ENCODE results near the gene PLCH1. TPM values are rescaled to one million over a fixed set of nuclear protein-coding genes. Genes with fewer than 3 reads are reported as not detected.

Gene PLCH1
- total RNA-seq, 1 experiment from 2014 or later = 1.4 TPM

DNA sequence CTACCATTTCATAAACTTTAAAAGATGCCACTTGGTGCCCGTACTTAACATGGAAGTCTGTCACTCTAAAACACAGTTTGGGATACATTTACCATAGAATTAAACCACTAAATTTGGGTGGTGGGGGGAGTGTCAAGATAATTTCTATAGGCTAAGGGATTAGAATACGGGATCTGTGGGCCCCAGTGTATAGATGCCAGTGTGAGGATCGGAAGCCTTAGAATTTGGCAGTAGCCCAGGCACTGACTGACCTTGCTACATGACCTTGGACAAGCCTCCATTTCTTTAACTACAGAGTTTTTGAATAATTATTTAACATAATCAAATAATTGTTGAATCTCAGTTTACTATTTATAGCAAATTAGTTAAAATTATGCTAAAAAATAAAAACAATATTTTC, 375.1 kb downstream of the PLCH1 start:
- no peak overlapping the region for H3K4me2 ChIP-seq
- no peaks in the 10 kb centered on the region for H3K79me2 ChIP-seq (ENCODE audit: low read depth)
- no peak for DNase-seq
- H3K27me3 ChIP-seq (ENCODE audit: insufficient read depth, low read depth) = no peaks in the 10 kb centered on the region
- no peak overlapping the region for H2AFZ ChIP-seq
- no peaks in the 10 kb centered on the region for H4K20me1 ChIP-seq (ENCODE audit: insufficient read depth)
- H3F3A ChIP-seq (ENCODE audit: insufficient read depth, low read depth) = no peaks in the 10 kb centered on the region
- no peak overlapping the region for H3K4me3 ChIP-seq
- no peaks in the 10 kb centered on the region for H3K36me3 ChIP-seq (ENCODE audit: low read depth)
- peaks cover 6% of the 10 kb centered on the region for H3K9me3 ChIP-seq (ENCODE audit: insufficient read depth, low read depth)
- intact Hi-C loops (cut with micrococcal nuclease; ENCODE audit: unreplicated experiment) = no loop called here
- H3K9me2 ChIP-seq (ENCODE audit: insufficient read depth) = no peaks in the 10 kb centered on the region
- no peak for TF ChIP-seq CTCF (conservative IDR thresholded peaks at IDR 0.05)
- TF ChIP-seq EZH2 (IDR thresholded peaks at IDR 0.05; ENCODE audit: low read depth) = no peak
- no peak overlapping the region for H3K27ac ChIP-seq
- no peaks in the 10 kb centered on the region for H3K4me1 ChIP-seq (replicated peaks; ENCODE audit: insufficient read depth)
- CTCF ChIA-PET = no interaction called here
- BruUV-seq (replicated peaks) = no TSS peak
- POLR2A ChIA-PET (ENCODE audit: unreplicated experiment) = no interaction called here

GRCh38 chr3:155369244-155369643, 375.6 kb downstream of the PLCH1 start:
- Histone ChIP-seq H4K20me1 (ENCODE audit: insufficient read depth) (no peaks in the 10 kb centered on the region), H3K4me2 (no peak overlapping the region), H3K36me3 (ENCODE audit: low read depth) (no peaks in the 10 kb centered on the region), H3K27ac (no peak overlapping the region), H3K9me2 (ENCODE audit: insufficient read depth) (no peaks in the 10 kb centered on the region), H3K4me3 (no peak overlapping the region), H3K9me3 (ENCODE audit: insufficient read depth, low read depth) (peaks cover 7% of the 10 kb centered on the region), H2AFZ (no peak overlapping the region), H3K27me3 (ENCODE audit: insufficient read depth, low read depth) (no peaks in the 10 kb centered on the region), H3K4me1 (replicated peaks; ENCODE audit: insufficient read depth) (no peaks in the 10 kb centered on the region), H3K79me2 (ENCODE audit: low read depth) (no peaks in the 10 kb centered on the region), H3F3A (ENCODE audit: insufficient read depth, low read depth) (no peaks in the 10 kb centered on the region)
- ChIA-PET CTCF (no interaction called here), POLR2A (ENCODE audit: unreplicated experiment) (no interaction called here)
- TF ChIP-seq EZH2 (IDR thresholded peaks at IDR 0.05; ENCODE audit: low read depth) = no peak
- TF ChIP-seq CTCF (conservative IDR thresholded peaks at IDR 0.05) = no peak
- intact Hi-C loops (cut with micrococcal nuclease; ENCODE audit: unreplicated experiment) = no loop called here
- no TSS peak for BruUV-seq (replicated peaks)
- DNase-seq = no peak

GRCh38 chr3:155368786-155369185, 376.1 kb downstream of the PLCH1 start:
- H3F3A ChIP-seq (ENCODE audit: insufficient read depth, low read depth) = no peaks in the 10 kb centered on the region
- ChIA-PET POLR2A (ENCODE audit: unreplicated experiment) (no interaction called here), CTCF (no interaction called here)
- H3K9me2 ChIP-seq (ENCODE audit: insufficient read depth) = no peaks in the 10 kb centered on the region
- no peak overlapping the region for H3K4me3 ChIP-seq
- H3K4me2 ChIP-seq = no peak overlapping the region
- no peaks in the 10 kb centered on the region for H3K36me3 ChIP-seq (ENCODE audit: low read depth)
- DNase-seq = no peak
- TF ChIP-seq EZH2 (IDR thresholded peaks at IDR 0.05; ENCODE audit: low read depth) (no peak), CTCF (conservative IDR thresholded peaks at IDR 0.05) (no peak)
- no TSS peak for BruUV-seq (replicated peaks)
- no peak overlapping the region for H3K27ac ChIP-seq
- intact Hi-C loops (cut with micrococcal nuclease; ENCODE audit: unreplicated experiment) = no loop called here
- H3K9me3 ChIP-seq (ENCODE audit: insufficient read depth, low read depth) = peaks cover 7% of the 10 kb centered on the region
- H3K79me2 ChIP-seq (ENCODE audit: low read depth) = no peaks in the 10 kb centered on the region
- H4K20me1 ChIP-seq (ENCODE audit: insufficient read depth) = no peaks in the 10 kb centered on the region
- H3K27me3 ChIP-seq (ENCODE audit: insufficient read depth, low read depth) = no peaks in the 10 kb centered on the region
- H3K4me1 ChIP-seq (replicated peaks; ENCODE audit: insufficient read depth) = no peaks in the 10 kb centered on the region
- no peak overlapping the region for H2AFZ ChIP-seq
